Stromal cell of bone marrow (primary cell): ENCODE data around the gene ROR2.

ENCODE experiments used
- DNase-seq: peaks from one replicate; pipeline ENCODE4 v3.0.0-alpha.2; 2012; ENCODE audit warnings: low read depth

Gene ROR2

GRCh38 chr9:91873637-91874051 lies 76.4 kb downstream of the ROR2 start:
- no peak for DNase-seq

GRCh38 chr9:91868732-91869391 lies 81.2 kb downstream of the ROR2 start:
- DNase-seq, result no peak

- DNase-seq, result no peak
Observed at GRCh38 chr9:91867740-91868139, 82.3 kb downstream of the ROR2 start.

- DNase-seq, result no peak
Observed at GRCh38 chr9:91865041-91865440, 85.0 kb downstream of the ROR2 start.

GRCh38 chr9:91864380-91864779 lies 85.6 kb downstream of the ROR2 start:
- DNase-seq, result no peak

GRCh38 chr9:91863469-91863868 lies 86.6 kb downstream of the ROR2 start:
- no peak for DNase-seq

GRCh38 chr9:91858213-91859030 lies 91.6 kb downstream of the ROR2 start:
- DNase-seq, result no peak

- DNase-seq, result no peak
Observed at GRCh38 chr9:91857291-91858212, 92.5 kb downstream of the ROR2 start.

- DNase-seq, result no peak
Observed at GRCh38 chr9:91856419-91856818, 93.6 kb downstream of the ROR2 start.

- DNase-seq, result no peak
Observed at GRCh38 chr9:91855196-91855595, 94.8 kb downstream of the ROR2 start.

GRCh38 chr9:91852801-91853347 lies 97.2 kb downstream of the ROR2 start:
- DNase-seq, result no peak

- DNase-seq, result no peak
Observed at GRCh38 chr9:91849694-91850093, 100.3 kb downstream of the ROR2 start.

GRCh38 chr9:91848146-91848545 lies 101.9 kb downstream of the ROR2 start:
- DNase-seq, result no peak

- DNase-seq, result no peak
Observed at GRCh38 chr9:91847581-91848091, 102.4 kb downstream of the ROR2 start.

GRCh38 chr9:91845879-91846278 lies 104.1 kb downstream of the ROR2 start:
- DNase-seq, result no peak

- no peak for DNase-seq
Observed at GRCh38 chr9:91844701-91845291, 105.2 kb downstream of the ROR2 start.

- no peak for DNase-seq
Observed at GRCh38 chr9:91844190-91844589, 105.8 kb downstream of the ROR2 start.

GRCh38 chr9:91843623-91844148 lies 106.3 kb downstream of the ROR2 start:
- no peak for DNase-seq

- no peak for DNase-seq
Observed at GRCh38 chr9:91843093-91843492, 106.9 kb downstream of the ROR2 start.

- no peak for DNase-seq
Observed at GRCh38 chr9:91842358-91843049, 107.5 kb downstream of the ROR2 start.

- DNase-seq, result no peak
Observed at GRCh38 chr9:91841591-91841990, 108.4 kb downstream of the ROR2 start.
